SU-DHL-6 (cell line): ENCODE results near the gene IFIT1B.
"Not testable (repeated sequence)": the region's sequence is repeated elsewhere in the genome, so short reads cannot be mapped to it uniquely, and the experiment has no call there.

Experiments used
- H2AFZ ChIP-seq: fragments of 200-600 bp; sonication (generic); 2 replicates; pipeline ENCODE4 v1.6.1; 2014; ENCODE audit warnings: low read depth, mild to moderate bottlenecking, moderate library complexity, mixed read lengths, antibody characterized with exemption, low read length; ENCODE audit not compliant: severe bottlenecking
- H3F3A ChIP-seq: fragments of 200-600 bp; shearing (Covaris generic); 2 replicates; pipeline ENCODE4 v1.6.0; 2016; ENCODE audit warnings: antibody characterized with exemption, mild to moderate bottlenecking; ENCODE audit not compliant: insufficient read depth
- H3K27ac ChIP-seq: fragments of 200-600 bp; sonication (generic); 2 replicates; pipeline ENCODE4 v1.5.1; 2016; ENCODE audit warnings: low read depth, mild to moderate bottlenecking, low read length, moderate library complexity, mixed read lengths
- H3K27me3 ChIP-seq: fragments of 200-600 bp; sonication (generic), shearing (Covaris generic); 2 replicates; pipeline ENCODE4 v1.6.0; 2014; ENCODE audit warnings: mild to moderate bottlenecking, low read length
- H3K36me3 ChIP-seq: fragments of 200-600 bp; sonication (generic); 2 replicates; pipeline ENCODE4 v1.6.1; 2014; ENCODE audit warnings: mild to moderate bottlenecking, low read length, mixed read lengths
- H3K4me2 ChIP-seq: fragments of 300-600, 200-600 bp; shearing (Covaris generic), sonication (generic); 2 replicates; pipeline ENCODE4 v1.6.0; 2014; ENCODE audit warnings: low read length, low read depth, mild to moderate bottlenecking; ENCODE audit not compliant: poor library complexity, severe bottlenecking
- H3K4me3 ChIP-seq: fragments of 200-600 bp; sonication (generic); 2 replicates; pipeline ENCODE4 v1.5.1; 2014; ENCODE audit warnings: antibody characterized with exemption, low read length, mild to moderate bottlenecking, mixed read lengths; ENCODE audit not compliant: insufficient read depth, poor library complexity, severe bottlenecking
- H3K79me2 ChIP-seq: fragments of 200-600 bp; sonication (generic); 2 replicates; pipeline ENCODE4 v1.6.1; 2014; ENCODE audit warnings: mild to moderate bottlenecking, low read length, moderate library complexity; ENCODE audit not compliant: insufficient read depth
- H3K9ac ChIP-seq: fragments of 200-600 bp; sonication (generic); 2 replicates; pipeline ENCODE4 v1.7.0; 2014; ENCODE audit warnings: mild to moderate bottlenecking, low read length
- H3K9me2 ChIP-seq: fragments of 200-600 bp; sonication (generic); replicated peaks from 2 replicates; pipeline ENCODE4 v1.6.1; 2014; ENCODE audit warnings: low read length; ENCODE audit not compliant: insufficient read depth
- H3K9me3 ChIP-seq: fragments of 200-600 bp; sonication (generic); 2 replicates; pipeline ENCODE4 v1.6.1; 2014; ENCODE audit warnings: low read length, mixed read lengths; ENCODE audit not compliant: insufficient read depth
- H4K20me1 ChIP-seq: fragments of 200-600 bp; sonication (generic); 2 replicates; pipeline ENCODE4 v1.6.1; 2014; ENCODE audit warnings: low read depth, mild to moderate bottlenecking, antibody characterized with exemption, low read length, moderate library complexity, mixed read lengths
- EZH2phosphoT487 ChIP-seq: fragments of 200-600 bp; sonication (generic), shearing (Covaris generic); conservative IDR thresholded peaks from 2 replicates; pipeline ENCODE4 v1.6.1; 2018; ENCODE audit warnings: mild to moderate bottlenecking, antibody characterized with exemption, low read length, moderate library complexity, mixed read lengths
- TF ChIP-seq, protein P1 (sequence below): fragments of 200-600 bp; sonication (generic); IDR thresholded peaks from one replicate; pipeline ENCODE4 v1.5.1; 2017; ENCODE audit warnings: antibody characterized with exemption, mild to moderate bottlenecking, low read length, moderate library complexity; ENCODE audit not compliant: insufficient read depth, poor library complexity, severe bottlenecking

The IFIT1B gene

DNA sequence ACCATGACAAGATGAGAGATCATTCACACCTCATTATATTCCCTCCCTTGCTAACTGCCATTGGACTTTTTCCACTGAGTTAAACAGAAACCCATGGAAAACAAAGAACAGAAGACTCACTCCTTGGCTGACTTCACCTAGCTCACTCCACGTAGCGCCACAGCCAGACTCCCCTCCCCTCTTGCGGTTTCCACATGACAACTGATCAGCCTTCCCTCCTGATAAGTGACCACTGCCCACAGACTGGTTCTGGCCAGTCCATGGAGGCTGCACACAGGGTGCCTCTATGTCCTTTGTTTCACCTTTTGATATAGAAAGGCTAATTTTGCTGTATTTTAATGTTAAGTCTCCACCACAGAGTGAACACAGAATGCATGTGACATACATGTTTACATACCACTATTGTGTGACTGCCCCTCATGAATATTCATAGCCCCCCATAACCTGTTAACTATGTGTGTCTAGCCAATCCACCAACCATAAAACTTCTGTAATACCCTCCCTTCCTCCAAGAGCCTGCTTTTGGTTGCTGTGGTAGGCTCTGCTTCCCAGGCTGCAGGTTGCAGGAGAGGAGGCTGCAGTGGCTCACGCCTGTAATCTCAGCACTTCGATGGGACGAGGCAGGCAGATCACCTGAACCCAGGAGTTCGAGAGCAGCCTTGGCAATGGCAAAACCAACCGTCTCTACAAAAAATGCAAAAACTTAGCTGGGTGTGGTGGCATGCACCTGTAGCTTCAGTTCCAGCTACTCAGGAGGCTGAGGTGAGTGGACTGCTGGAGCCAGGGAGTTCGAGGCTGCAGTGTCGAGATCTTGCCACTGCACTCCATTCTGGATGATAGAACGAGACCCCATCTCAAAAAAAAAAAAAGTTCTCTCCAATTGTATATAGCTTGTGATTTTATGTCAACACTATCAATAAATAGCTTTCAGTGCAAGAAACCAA lies 26.5 kb downstream of the IFIT1B start:
- H3K9ac ChIP-seq: no peak overlapping the region
- TF ChIP-seq, protein P1, sequence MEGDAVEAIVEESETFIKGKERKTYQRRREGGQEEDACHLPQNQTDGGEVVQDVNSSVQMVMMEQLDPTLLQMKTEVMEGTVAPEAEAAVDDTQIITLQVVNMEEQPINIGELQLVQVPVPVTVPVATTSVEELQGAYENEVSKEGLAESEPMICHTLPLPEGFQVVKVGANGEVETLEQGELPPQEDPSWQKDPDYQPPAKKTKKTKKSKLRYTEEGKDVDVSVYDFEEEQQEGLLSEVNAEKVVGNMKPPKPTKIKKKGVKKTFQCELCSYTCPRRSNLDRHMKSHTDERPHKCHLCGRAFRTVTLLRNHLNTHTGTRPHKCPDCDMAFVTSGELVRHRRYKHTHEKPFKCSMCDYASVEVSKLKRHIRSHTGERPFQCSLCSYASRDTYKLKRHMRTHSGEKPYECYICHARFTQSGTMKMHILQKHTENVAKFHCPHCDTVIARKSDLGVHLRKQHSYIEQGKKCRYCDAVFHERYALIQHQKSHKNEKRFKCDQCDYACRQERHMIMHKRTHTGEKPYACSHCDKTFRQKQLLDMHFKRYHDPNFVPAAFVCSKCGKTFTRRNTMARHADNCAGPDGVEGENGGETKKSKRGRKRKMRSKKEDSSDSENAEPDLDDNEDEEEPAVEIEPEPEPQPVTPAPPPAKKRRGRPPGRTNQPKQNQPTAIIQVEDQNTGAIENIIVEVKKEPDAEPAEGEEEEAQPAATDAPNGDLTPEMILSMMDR: no peak
- no peak for TF ChIP-seq EZH2phosphoT487
- H3F3A ChIP-seq: no peaks in the 10 kb centered on the region
- no peak overlapping the region for H3K4me2 ChIP-seq
- H2AFZ ChIP-seq: no peak overlapping the region
- no peaks in the 10 kb centered on the region for H4K20me1 ChIP-seq
- H3K27me3 ChIP-seq: no peaks in the 10 kb centered on the region
- H3K27ac ChIP-seq: no peak overlapping the region
- no peaks in the 10 kb centered on the region for H3K9me2 ChIP-seq
- H3K79me2 ChIP-seq: no peaks in the 10 kb centered on the region
- H3K9me3 ChIP-seq: no peaks in the 10 kb centered on the region
- H3K4me3 ChIP-seq: no peak overlapping the region
- H3K36me3 ChIP-seq: no peaks in the 10 kb centered on the region

DNA sequence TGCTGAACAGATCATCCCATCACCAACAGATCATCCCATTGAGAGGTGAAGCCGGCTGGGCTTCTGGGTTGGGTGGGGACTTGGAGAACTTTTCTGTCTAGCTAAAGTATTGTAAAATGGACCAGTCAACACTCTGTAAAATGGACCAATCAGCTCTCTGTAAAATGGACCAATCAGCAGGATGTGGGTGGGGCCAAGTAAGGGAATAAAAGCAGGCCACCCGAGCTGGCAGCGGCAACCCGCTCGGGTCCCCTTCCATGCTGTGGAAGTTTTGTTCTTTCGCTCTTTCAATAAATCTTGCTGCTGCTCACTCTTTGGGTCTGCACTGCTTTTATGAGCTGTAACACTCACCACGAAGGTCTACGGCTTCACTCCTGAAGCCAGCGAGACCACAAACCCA lies 28.3 kb downstream of the IFIT1B start:
- not testable (repeated sequence) for H3K4me2 ChIP-seq, H3K79me2 ChIP-seq

DNA sequence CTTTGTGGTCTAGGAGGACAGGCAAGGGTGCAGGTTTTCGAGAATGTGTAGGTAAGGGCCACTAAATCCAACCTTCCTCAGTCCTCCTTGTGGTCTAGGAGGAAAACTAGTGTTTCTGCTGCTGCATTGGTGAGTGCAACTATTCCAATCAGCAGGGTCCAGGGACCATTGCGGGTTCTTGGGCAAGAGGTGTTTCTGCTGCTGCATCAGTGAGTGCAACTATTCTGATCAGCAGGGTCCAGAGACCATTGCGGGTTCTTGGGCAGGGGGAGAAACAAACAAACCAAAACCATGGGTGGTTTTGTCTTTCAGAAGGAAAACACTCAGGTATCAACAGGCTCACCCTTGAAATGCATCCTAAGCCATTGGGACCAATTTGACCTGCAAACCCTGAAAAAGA lies 29.9 kb downstream of the IFIT1B start:
- H3F3A ChIP-seq, H3K27ac ChIP-seq, H3K9ac ChIP-seq, H2AFZ ChIP-seq, H3K4me3 ChIP-seq, H3K36me3 ChIP-seq, H3K9me2 ChIP-seq, H3K27me3 ChIP-seq, H3K79me2 ChIP-seq, H3K9me3 ChIP-seq, H4K20me1 ChIP-seq, H3K4me2 ChIP-seq: not testable (repeated sequence)

More for the DNA sequence above, 28.3 kb downstream of the IFIT1B start:
- H3F3A ChIP-seq, H4K20me1 ChIP-seq, H3K4me3 ChIP-seq, H3K9me2 ChIP-seq, H3K36me3 ChIP-seq, H3K9ac ChIP-seq, H3K9me3 ChIP-seq, H3K27me3 ChIP-seq, H2AFZ ChIP-seq, H3K27ac ChIP-seq: not testable (repeated sequence)

DNA sequence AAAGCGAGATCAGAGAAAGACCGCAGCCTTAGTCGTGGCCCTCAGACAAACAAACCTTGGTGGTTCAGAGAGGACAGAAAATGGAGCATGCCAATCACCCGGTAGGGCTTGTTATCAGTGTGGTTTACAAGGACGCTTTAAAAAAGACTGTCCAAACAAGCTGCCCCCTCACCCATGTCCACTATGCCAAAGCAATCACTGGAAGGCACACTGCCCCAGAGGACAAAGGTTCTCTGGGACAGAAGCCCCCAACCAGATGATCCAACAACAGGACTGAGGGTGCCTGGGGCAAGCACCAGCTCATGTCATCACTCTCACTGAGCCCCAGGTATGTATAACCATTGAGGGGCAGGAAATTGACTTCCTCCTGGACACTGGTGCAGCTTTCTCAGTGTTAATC lies 31.4 kb downstream of the IFIT1B start:
- not testable (repeated sequence) for H3K4me3 ChIP-seq, H3K27ac ChIP-seq, H3K9ac ChIP-seq, H3K9me2 ChIP-seq, H3K4me2 ChIP-seq, H3F3A ChIP-seq, H2AFZ ChIP-seq, H4K20me1 ChIP-seq, H3K9me3 ChIP-seq, H3K36me3 ChIP-seq, H3K27me3 ChIP-seq, H3K79me2 ChIP-seq

DNA sequence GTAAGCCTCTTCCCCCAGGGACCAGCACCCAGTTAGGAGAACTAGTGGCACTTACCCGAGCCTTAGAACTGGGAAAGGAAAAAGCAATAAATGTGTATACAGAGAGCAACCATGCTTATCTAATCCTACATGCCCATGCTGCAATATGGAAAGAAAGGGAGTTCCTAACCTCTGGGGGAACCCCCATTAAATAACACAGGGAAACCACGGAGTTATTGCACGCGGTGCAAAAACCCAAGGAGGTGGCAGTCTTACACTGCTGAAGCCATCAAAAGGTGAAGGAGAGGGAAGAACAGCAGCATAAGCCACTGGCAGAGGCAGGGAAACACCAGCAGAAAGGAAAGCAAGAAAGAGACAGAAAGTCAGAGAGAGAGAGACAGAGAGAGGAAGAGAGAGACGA lies 32.7 kb downstream of the IFIT1B start:
- not testable (repeated sequence) for H3K79me2 ChIP-seq, H3K9me2 ChIP-seq

DNA sequence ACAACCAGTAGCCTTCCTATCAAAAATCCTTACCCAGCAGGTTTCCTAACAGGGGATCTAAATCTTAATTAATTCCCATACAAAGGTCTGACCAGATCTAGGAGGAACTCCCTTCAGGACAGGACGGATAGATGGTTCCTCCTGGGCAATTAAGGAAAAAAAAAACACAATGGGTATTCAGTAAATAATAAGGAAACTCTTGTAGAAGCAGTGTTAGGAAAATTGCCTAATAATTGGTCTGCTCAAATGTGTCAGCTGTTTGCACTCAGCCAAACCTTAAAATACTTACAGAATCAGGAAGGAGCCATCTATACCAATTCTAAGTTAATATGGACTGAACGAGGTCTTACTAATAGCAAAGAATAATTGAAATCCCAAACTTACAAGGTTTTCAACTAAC lies 33.3 kb downstream of the IFIT1B start:
- H3K9ac ChIP-seq, H3K4me2 ChIP-seq, H3K79me2 ChIP-seq, H3F3A ChIP-seq, H3K36me3 ChIP-seq, H3K9me2 ChIP-seq, H3K9me3 ChIP-seq, H4K20me1 ChIP-seq, H3K4me3 ChIP-seq, H3K27me3 ChIP-seq, H3K27ac ChIP-seq, H2AFZ ChIP-seq: not testable (repeated sequence)

More for the DNA sequence above, 32.7 kb downstream of the IFIT1B start:
- H3F3A ChIP-seq, H3K9me3 ChIP-seq, H3K4me3 ChIP-seq, H3K27ac ChIP-seq, H2AFZ ChIP-seq, H3K4me2 ChIP-seq, H3K27me3 ChIP-seq, H3K9ac ChIP-seq, H4K20me1 ChIP-seq, H3K36me3 ChIP-seq: not testable (repeated sequence)

DNA sequence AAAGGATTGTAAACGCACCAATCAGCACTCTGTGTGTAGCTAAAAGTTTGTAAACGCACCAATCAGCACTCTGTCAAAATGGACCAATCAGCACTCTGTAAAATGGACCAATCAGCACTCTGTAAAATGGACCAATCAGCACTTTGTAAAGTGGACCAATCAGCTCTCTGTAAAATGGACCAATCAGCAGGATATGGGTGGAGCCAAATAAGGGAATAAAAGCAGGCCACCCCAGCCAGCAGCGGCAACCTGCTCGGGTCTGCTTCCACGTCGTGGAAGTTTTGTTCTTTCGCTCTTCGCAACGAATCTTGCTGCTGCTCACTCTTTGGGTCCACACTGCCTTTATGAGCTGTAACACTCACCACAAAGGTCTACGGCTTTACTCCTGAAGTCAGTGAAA lies 34.4 kb downstream of the IFIT1B start:
- H2AFZ ChIP-seq, H3K79me2 ChIP-seq: not testable (repeated sequence)

More for the DNA sequence above, 34.4 kb downstream of the IFIT1B start:
- not testable (repeated sequence) for H3K4me3 ChIP-seq, H3K4me2 ChIP-seq, H3K9ac ChIP-seq, H4K20me1 ChIP-seq, H3K9me2 ChIP-seq, H3K9me3 ChIP-seq, H3K36me3 ChIP-seq, H3K27ac ChIP-seq, H3K27me3 ChIP-seq, H3F3A ChIP-seq
